ENCODE measurements around the gene INTU.
"Not testable (repeated sequence)": the region's sequence is repeated elsewhere in the genome, so short reads cannot be mapped to it uniquely, and the experiment has no call there.

The INTU gene

GRCh38 chr4:127648061-127648460 lies 15.3 kb downstream of the INTU start:
- DNase-seq = no peak

GRCh38 chr4:127655590-127655989 lies 22.8 kb downstream of the INTU start:
- DNase-seq = not testable (repeated sequence)

- DNase-seq = no peak
Measured at GRCh38 chr4:127656047-127656680, 23.4 kb downstream of the INTU start.

GRCh38 chr4:127660284-127660885 lies 27.6 kb downstream of the INTU start:
- DNase-seq = no peak

- no peak for DNase-seq
Measured at GRCh38 chr4:127667116-127667515, 34.4 kb downstream of the INTU start.

- no peak for DNase-seq
Measured at GRCh38 chr4:127667772-127668171, 35.0 kb downstream of the INTU start.

- no peak for DNase-seq
Measured at GRCh38 chr4:127668770-127669169, 36.0 kb downstream of the INTU start.

GRCh38 chr4:127669691-127670090 lies 36.9 kb downstream of the INTU start:
- no peak for DNase-seq

GRCh38 chr4:127672111-127672510 lies 39.4 kb downstream of the INTU start:
- no peak for DNase-seq

GRCh38 chr4:127685292-127685691 lies 52.5 kb downstream of the INTU start:
- DNase-seq = no peak

- no peak for DNase-seq
Measured at GRCh38 chr4:127686658-127687057, 53.9 kb downstream of the INTU start.

GRCh38 chr4:127687580-127687979 lies 54.8 kb downstream of the INTU start:
- no peak for DNase-seq

GRCh38 chr4:127698789-127699200 lies 66.0 kb downstream of the INTU start:
- no peak for DNase-seq

GRCh38 chr4:127708985-127709384 lies 76.2 kb downstream of the INTU start:
- DNase-seq = no peak

- DNase-seq = no peak
Measured at GRCh38 chr4:127709456-127709855, 76.7 kb downstream of the INTU start.

GRCh38 chr4:127730142-127730913 lies 97.6 kb downstream of the INTU start, which contains the start of gene SLC25A31:
Gene SLC25A31, plus strand, starts transcription at chr4:127730400. Its CDS starts 146 bp downstream, at chr4:127730546.
- DNase-seq = no peak

- DNase-seq = no peak
Measured at GRCh38 chr4:127731406-127731805, 98.6 kb downstream of the INTU start.

GRCh38 chr4:127732623-127733328 lies 100.0 kb downstream of the INTU start:
- no peak for DNase-seq

GRCh38 chr4:127734976-127735375 lies 102.2 kb downstream of the INTU start:
- no peak for DNase-seq

- no peak for DNase-seq
Measured at GRCh38 chr4:127737295-127737694, 104.5 kb downstream of the INTU start.

GRCh38 chr4:127741247-127741646 lies 108.5 kb downstream of the INTU start:
- no peak for DNase-seq

- DNase-seq = no peak
Measured at GRCh38 chr4:127747883-127748282, 115.1 kb downstream of the INTU start.

GRCh38 chr4:127748957-127749356 lies 116.2 kb downstream of the INTU start:
- no peak for DNase-seq
